ENCODE results near the gene CASK. TPM values are rescaled to one million over a fixed set of nuclear protein-coding genes. Genes with fewer than 3 reads are reported as not detected.
"Not testable (repeated sequence)": the region's sequence is repeated elsewhere in the genome, so short reads cannot be mapped to it uniquely, and the experiment has no call there.

CASK gene
- total RNA-seq, 1 experiment from 2014 or later, result 28.6 TPM

GRCh38 chrX:41518127-41518840, 405.1 kb downstream of the CASK start:
- no peak for DNase-seq (ENCODE audit: low spot score)

- DNase-seq (ENCODE audit: low spot score), result no peak
Observed at GRCh38 chrX:41516999-41517765, 406.2 kb downstream of the CASK start.

GRCh38 chrX:41516456-41516855, 406.9 kb downstream of the CASK start:
- no peak for DNase-seq (ENCODE audit: low spot score)

GRCh38 chrX:41515376-41515775, 408.0 kb downstream of the CASK start:
- DNase-seq (ENCODE audit: low spot score), result no peak

- no peak for DNase-seq (ENCODE audit: low spot score)
Observed at GRCh38 chrX:41514179-41514578, 409.2 kb downstream of the CASK start.

GRCh38 chrX:41512853-41513252, 410.5 kb downstream of the CASK start:
- not testable (repeated sequence) for DNase-seq (ENCODE audit: low spot score)

GRCh38 chrX:41512394-41512793, 411.0 kb downstream of the CASK start:
- no peak for DNase-seq (ENCODE audit: low spot score)

GRCh38 chrX:41507919-41508318, 415.4 kb downstream of the CASK start:
- DNase-seq (ENCODE audit: low spot score), result no peak

- DNase-seq (ENCODE audit: low spot score), result no peak
Observed at GRCh38 chrX:41502004-41502403, 421.4 kb downstream of the CASK start.

GRCh38 chrX:41499984-41500383, 423.4 kb downstream of the CASK start:
- no peak for DNase-seq (ENCODE audit: low spot score)

- no peak for DNase-seq (ENCODE audit: low spot score)
Observed at GRCh38 chrX:41499195-41499594, 424.2 kb downstream of the CASK start.

GRCh38 chrX:41491267-41492004, 431.9 kb downstream of the CASK start:
- DNase-seq (ENCODE audit: low spot score), result peak; percentile 87

GRCh38 chrX:41490446-41490845, 432.9 kb downstream of the CASK start:
- no peak for DNase-seq (ENCODE audit: low spot score)

GRCh38 chrX:41482154-41482850, 441.1 kb downstream of the CASK start:
- DNase-seq (ENCODE audit: low spot score), result no peak

GRCh38 chrX:41481264-41482109, 441.9 kb downstream of the CASK start:
- DNase-seq (ENCODE audit: low spot score), result peak; percentile 16

GRCh38 chrX:41480508-41481260, 442.7 kb downstream of the CASK start:
- no peak for DNase-seq (ENCODE audit: low spot score)

- DNase-seq (ENCODE audit: low spot score), result no peak
Observed at GRCh38 chrX:41478381-41478911, 444.9 kb downstream of the CASK start.

GRCh38 chrX:41475591-41476241, 447.6 kb downstream of the CASK start:
- DNase-seq (ENCODE audit: low spot score), result no peak

- DNase-seq (ENCODE audit: low spot score), result no peak
Observed at GRCh38 chrX:41475191-41475590, 448.2 kb downstream of the CASK start.
